ENCODE measurements around the gene FSD1.
"Not testable (repeated sequence)": the region's sequence is repeated elsewhere in the genome, so short reads cannot be mapped to it uniquely, and the experiment has no call there.

The FSD1 gene

GRCh38 chr19:4345342-4346019, 41.1 kb downstream of the FSD1 start:
- DNase-seq (ENCODE audit: low read depth) = no peak

GRCh38 chr19:4346020-4346383, 41.6 kb downstream of the FSD1 start:
- no peak for DNase-seq (ENCODE audit: low read depth)

- DNase-seq (ENCODE audit: low read depth) = no peak
These were observed 43.1 kb downstream of the FSD1 start for GRCh38 chr19:4347521-4347920.

- DNase-seq (ENCODE audit: low read depth) = not testable (repeated sequence)
These were observed 44.8 kb downstream of the FSD1 start for GRCh38 chr19:4349225-4349624.

- no peak for DNase-seq (ENCODE audit: low read depth)
These were observed 45.7 kb downstream of the FSD1 start for GRCh38 chr19:4350111-4350510.

- DNase-seq (ENCODE audit: low read depth) = no peak
These were observed 46.3 kb downstream of the FSD1 start for GRCh38 chr19:4350726-4351125.

- no peak for DNase-seq (ENCODE audit: low read depth)
These were observed 48.3 kb downstream of the FSD1 start for GRCh38 chr19:4352701-4353121.

- no peak for DNase-seq (ENCODE audit: low read depth)
These were observed 49.9 kb downstream of the FSD1 start for GRCh38 chr19:4354282-4354681.

- no peak for DNase-seq (ENCODE audit: low read depth)
These were observed 50.5 kb downstream of the FSD1 start for GRCh38 chr19:4354897-4355296.

- no peak for DNase-seq (ENCODE audit: low read depth)
These were observed 52.8 kb downstream of the FSD1 start for GRCh38 chr19:4357095-4357797.

- no peak for DNase-seq (ENCODE audit: low read depth)
These were observed 53.5 kb downstream of the FSD1 start for GRCh38 chr19:4357921-4358326.

GRCh38 chr19:4358709-4359626, 54.6 kb downstream of the FSD1 start:
- no peak for DNase-seq (ENCODE audit: low read depth)

GRCh38 chr19:4359627-4360000, 55.2 kb downstream of the FSD1 start:
- DNase-seq (ENCODE audit: low read depth) = no peak

GRCh38 chr19:4360081-4360569, 55.7 kb downstream of the FSD1 start:
- no peak for DNase-seq (ENCODE audit: low read depth)

GRCh38 chr19:4360641-4361151, 56.3 kb downstream of the FSD1 start:
- DNase-seq (ENCODE audit: low read depth) = no peak

- DNase-seq (ENCODE audit: low read depth) = no peak
These were observed 57.0 kb downstream of the FSD1 start for GRCh38 chr19:4361152-4362046.

- no peak for DNase-seq (ENCODE audit: low read depth)
These were observed 57.9 kb downstream of the FSD1 start for GRCh38 chr19:4362101-4362828.

- no peak for DNase-seq (ENCODE audit: low read depth)
These were observed 58.6 kb downstream of the FSD1 start for GRCh38 chr19:4362831-4363545.

GRCh38 chr19:4363571-4364304, 59.3 kb downstream of the FSD1 start:
- no peak for DNase-seq (ENCODE audit: low read depth)
